Measurements from ENCODE around the gene ADAMTS3. TPM values are rescaled to one million over a fixed set of nuclear protein-coding genes. Genes with fewer than 3 reads are reported as not detected.

ADAMTS3 gene
- total RNA-seq, 2 experiments from 2014 or later = not detected

GRCh38 chr4:72446353-72447055 is 122.5 kb downstream of the ADAMTS3 start:
- Histone ChIP-seq H4K20me1 (ENCODE audit: insufficient read depth, low read length) (no peaks in the 10 kb centered on the region), H3K36me3 (ENCODE audit: insufficient read depth, low read length) (no peaks in the 10 kb centered on the region), H3K27ac (ENCODE audit: low read depth, low read length, poor library complexity, severe bottlenecking) (no peak overlapping the region), H3K79me2 (ENCODE audit: insufficient read depth, low read depth, low read length) (no peaks in the 10 kb centered on the region), H3K4me3 (ENCODE audit: low read depth, low read length, poor library complexity, severe bottlenecking) (no peak overlapping the region), H3K9me3 (ENCODE audit: low read length) (no peaks in the 10 kb centered on the region), H3K4me1 (ENCODE audit: insufficient read depth, low read length, poor library complexity, severe bottlenecking) (no peaks in the 10 kb centered on the region), H3K9me2 (ENCODE audit: insufficient read depth, low read length) (no peaks in the 10 kb centered on the region), H3K4me2 (ENCODE audit: low read length) (no peak overlapping the region), H2AFZ (ENCODE audit: low read length) (no peak overlapping the region)
- no TSS peak for BruUV-seq (replicated peaks)
- CTCF ChIA-PET (ENCODE audit: unreplicated experiment) = no interaction called here
- no peak for TF ChIP-seq EZH2phosphoT487 (IDR thresholded peaks at IDR 0.05; ENCODE audit: borderline replicate concordance, low read depth, low read length)
- TF ChIP-seq CTCF (conservative IDR thresholded peaks at IDR 0.05; ENCODE audit: low read length) = no peak
- intact Hi-C loops (cut with micrococcal nuclease; ENCODE audit: unreplicated experiment) = no loop called here
- POLR2A ChIA-PET = no interaction called here
- no peak for DNase-seq (ENCODE audit: low spot score)

- no peaks in the 10 kb centered on the region for H4K20me1 ChIP-seq (ENCODE audit: insufficient read depth, low read length)
- H3K27ac ChIP-seq (ENCODE audit: low read depth, low read length, poor library complexity, severe bottlenecking) = no peak overlapping the region
- ChIA-PET CTCF (ENCODE audit: unreplicated experiment) (no interaction called here), POLR2A (no interaction called here)
- no peaks in the 10 kb centered on the region for H3K4me1 ChIP-seq (ENCODE audit: insufficient read depth, low read length, poor library complexity, severe bottlenecking)
- no TSS peak for BruUV-seq (replicated peaks)
- no peak overlapping the region for H3K4me3 ChIP-seq (ENCODE audit: low read depth, low read length, poor library complexity, severe bottlenecking)
- H2AFZ ChIP-seq (ENCODE audit: low read length) = no peak overlapping the region
- H3K4me2 ChIP-seq (ENCODE audit: low read length) = no peak overlapping the region
- H3K79me2 ChIP-seq (ENCODE audit: insufficient read depth, low read depth, low read length) = no peaks in the 10 kb centered on the region
- no peaks in the 10 kb centered on the region for H3K9me3 ChIP-seq (ENCODE audit: low read length)
- TF ChIP-seq CTCF (conservative IDR thresholded peaks at IDR 0.05; ENCODE audit: low read length) (no peak), EZH2phosphoT487 (IDR thresholded peaks at IDR 0.05; ENCODE audit: borderline replicate concordance, low read depth, low read length) (no peak)
- no peak for DNase-seq (ENCODE audit: low spot score)
- no peaks in the 10 kb centered on the region for H3K9me2 ChIP-seq (ENCODE audit: insufficient read depth, low read length)
- H3K36me3 ChIP-seq (ENCODE audit: insufficient read depth, low read length) = no peaks in the 10 kb centered on the region
- intact Hi-C loops (cut with micrococcal nuclease; ENCODE audit: unreplicated experiment) = no loop called here
Measured at GRCh38 chr4:72444092-72444491, 124.9 kb downstream of the ADAMTS3 start.

- Histone ChIP-seq H3K9me3 (ENCODE audit: low read length) (no peaks in the 10 kb centered on the region), H2AFZ (ENCODE audit: low read length) (no peak overlapping the region), H3K27ac (ENCODE audit: low read depth, low read length, poor library complexity, severe bottlenecking) (no peak overlapping the region), H3K36me3 (ENCODE audit: insufficient read depth, low read length) (no peaks in the 10 kb centered on the region), H3K4me1 (ENCODE audit: insufficient read depth, low read length, poor library complexity, severe bottlenecking) (no peaks in the 10 kb centered on the region), H3K4me2 (ENCODE audit: low read length) (no peak overlapping the region), H3K79me2 (ENCODE audit: insufficient read depth, low read depth, low read length) (no peaks in the 10 kb centered on the region), H3K4me3 (ENCODE audit: low read depth, low read length, poor library complexity, severe bottlenecking) (no peak overlapping the region), H3K9me2 (ENCODE audit: insufficient read depth, low read length) (no peaks in the 10 kb centered on the region), H4K20me1 (ENCODE audit: insufficient read depth, low read length) (no peaks in the 10 kb centered on the region)
- CTCF ChIA-PET (ENCODE audit: unreplicated experiment) = no interaction called here
- no TSS peak for BruUV-seq (replicated peaks)
- no peak for TF ChIP-seq EZH2phosphoT487 (IDR thresholded peaks at IDR 0.05; ENCODE audit: borderline replicate concordance, low read depth, low read length)
- TF ChIP-seq CTCF (conservative IDR thresholded peaks at IDR 0.05; ENCODE audit: low read length) = no peak
- POLR2A ChIA-PET = no interaction called here
- intact Hi-C loops (cut with micrococcal nuclease; ENCODE audit: unreplicated experiment) = no loop called here
- no peak for DNase-seq (ENCODE audit: low spot score)
Measured at GRCh38 chr4:72442715-72443114, 126.3 kb downstream of the ADAMTS3 start.

Data from OCI-LY7 (cell line).